ENCODE results near the gene PKP4.

The PKP4 gene

DNA sequence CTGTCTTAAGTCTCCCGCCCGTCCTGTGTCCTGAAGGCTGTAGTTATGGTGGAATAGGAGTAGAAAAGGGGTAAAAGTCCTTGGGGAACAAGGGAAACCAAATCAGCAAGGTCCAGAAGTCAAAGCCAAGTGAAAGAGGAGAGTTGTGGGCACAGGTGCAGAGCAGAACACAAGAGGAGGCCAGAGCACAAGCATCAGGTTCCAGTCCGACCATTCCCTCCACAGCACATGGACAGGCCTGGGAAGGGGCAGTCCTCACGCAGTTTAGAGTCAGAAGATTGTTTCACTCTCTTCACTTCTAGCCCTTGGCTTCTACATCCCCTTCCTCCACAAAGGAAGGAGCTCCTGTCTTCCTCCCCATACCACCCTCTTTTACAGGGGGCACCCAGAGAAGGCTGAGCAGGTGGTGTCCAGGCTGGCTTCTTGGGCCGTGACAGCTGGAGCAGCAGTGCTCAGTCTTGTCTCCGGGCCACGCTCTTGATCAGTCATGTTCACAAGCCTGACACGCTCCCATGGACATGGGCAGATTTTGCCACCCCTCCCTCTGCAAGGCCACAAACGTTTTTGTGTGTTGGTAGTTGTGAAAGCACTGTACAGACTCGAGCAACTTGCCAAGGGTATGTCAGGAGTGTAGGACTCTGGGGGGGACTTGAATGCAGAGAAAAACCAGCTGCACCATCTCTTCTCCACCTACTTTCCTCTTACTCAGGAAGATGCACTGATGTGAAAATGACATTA is 199.9 kb downstream of the PKP4 start:
- DNase-seq, result no peak

- no peak for DNase-seq
Measured at GRCh38 chr2:158658396-158658795, 201.6 kb downstream of the PKP4 start.

GRCh38 chr2:158659483-158659882 is 202.7 kb downstream of the PKP4 start:
- no peak for DNase-seq

- no peak for DNase-seq
Measured at GRCh38 chr2:158661231-158661630, 204.5 kb downstream of the PKP4 start.

DNA sequence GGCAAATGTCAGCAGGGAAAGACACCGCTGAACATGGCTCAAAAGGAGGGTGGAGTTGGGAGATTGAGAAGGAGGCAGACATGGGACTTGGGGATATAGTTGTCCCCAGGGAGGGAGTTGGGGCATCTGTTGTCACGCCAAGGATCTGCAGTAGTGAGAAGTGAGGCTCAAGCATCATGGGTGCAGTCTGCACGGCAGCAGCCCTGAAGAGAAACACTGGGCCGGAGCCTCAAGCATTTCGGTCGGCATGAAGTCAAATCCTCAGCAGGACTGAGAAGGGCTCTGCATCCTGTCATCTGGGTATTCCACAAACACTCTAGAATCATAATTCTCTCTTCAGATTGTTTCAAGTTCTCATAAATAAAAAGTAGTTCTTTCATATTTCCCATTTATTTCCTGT is 205.7 kb downstream of the PKP4 start:
- DNase-seq, result no peak

GRCh38 chr2:158663796-158664195 is 207.0 kb downstream of the PKP4 start:
- DNase-seq, result no peak

GRCh38 chr2:158664987-158665386 is 208.2 kb downstream of the PKP4 start:
- DNase-seq, result no peak

GRCh38 chr2:158665536-158666302 is 209.0 kb downstream of the PKP4 start:
- no peak for DNase-seq

- DNase-seq, result no peak
Measured at GRCh38 chr2:158666969-158667368, 210.2 kb downstream of the PKP4 start.

- DNase-seq, result no peak
Measured at GRCh38 chr2:158667586-158667985, 210.8 kb downstream of the PKP4 start.

GRCh38 chr2:158668001-158668765 is 211.4 kb downstream of the PKP4 start:
- DNase-seq, result no peak

- no peak for DNase-seq
Measured at GRCh38 chr2:158670292-158670691, 213.5 kb downstream of the PKP4 start.

- DNase-seq, result no peak
Measured at GRCh38 chr2:158671360-158672245, 214.9 kb downstream of the PKP4 start.

- no peak for DNase-seq
Measured at GRCh38 chr2:158676295-158676694, 219.5 kb downstream of the PKP4 start.

DNA sequence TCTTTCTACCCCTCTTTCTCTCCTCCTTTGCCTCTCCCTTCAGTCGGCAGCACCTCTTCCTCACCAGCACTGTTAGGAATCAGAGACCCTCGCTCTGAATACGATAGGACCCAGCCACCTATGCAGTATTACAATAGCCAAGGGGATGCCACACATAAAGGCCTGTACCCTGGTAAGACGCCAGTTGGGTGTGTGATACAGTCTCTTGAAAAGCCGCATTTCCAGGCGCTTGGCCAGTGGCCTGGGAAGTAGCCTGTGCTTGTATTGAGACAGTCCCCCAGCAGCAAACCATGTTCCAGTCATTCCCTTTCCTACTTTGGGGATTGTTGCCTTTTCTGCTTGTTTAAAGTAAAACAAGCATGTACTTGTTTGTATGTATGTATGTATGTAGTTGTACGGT is 219.9 kb downstream of the PKP4 start:
- no peak for DNase-seq

DNA sequence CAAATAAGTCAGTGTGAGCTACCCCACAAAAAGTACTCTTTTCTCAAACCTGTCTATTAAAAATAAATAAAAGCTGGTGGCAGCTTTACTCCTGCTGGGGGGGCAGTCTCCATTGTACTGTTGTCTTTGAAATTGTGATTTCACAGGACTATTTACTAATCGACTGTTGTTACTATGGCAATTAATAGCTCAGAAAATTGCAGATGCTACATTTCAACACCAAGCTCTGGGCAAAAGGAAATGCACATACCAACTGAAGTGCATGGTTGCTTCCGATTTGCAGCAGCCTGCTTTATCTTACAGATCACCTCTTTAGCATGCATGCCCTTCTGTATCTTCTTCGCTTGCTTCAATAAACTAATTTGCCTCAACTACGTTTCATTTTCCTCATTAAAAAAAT is 220.8 kb downstream of the PKP4 start:
- no peak for DNase-seq

- no peak for DNase-seq
Measured at GRCh38 chr2:158681816-158682215, 225.1 kb downstream of the PKP4 start.

GRCh38 chr2:158685646-158686045 is 228.9 kb downstream of the PKP4 start:
- no peak for DNase-seq

DNA sequence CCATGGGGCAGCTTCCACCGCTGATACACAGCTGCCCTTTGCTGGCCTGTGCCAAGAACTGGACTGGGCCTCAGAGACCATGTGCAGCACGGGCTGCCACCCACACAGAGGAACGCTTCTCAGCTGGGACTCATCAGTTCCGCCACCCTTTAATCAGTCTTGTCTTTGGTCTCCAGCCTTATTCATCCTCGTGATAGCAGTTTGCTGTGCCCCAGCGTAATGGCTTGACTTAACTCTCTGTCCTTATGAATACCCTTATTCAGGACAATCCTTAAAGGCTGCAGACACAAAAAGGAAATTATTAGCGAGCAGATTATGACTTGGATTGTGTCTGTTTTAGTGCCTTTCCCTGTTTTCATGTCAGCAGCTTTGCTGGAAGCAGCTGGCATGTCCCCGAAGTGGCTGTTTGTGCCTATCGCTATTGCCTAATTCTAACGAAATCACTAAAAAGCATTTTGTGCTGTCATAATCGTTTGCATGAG is 229.5 kb downstream of the PKP4 start:
- no peak for DNase-seq

DNA sequence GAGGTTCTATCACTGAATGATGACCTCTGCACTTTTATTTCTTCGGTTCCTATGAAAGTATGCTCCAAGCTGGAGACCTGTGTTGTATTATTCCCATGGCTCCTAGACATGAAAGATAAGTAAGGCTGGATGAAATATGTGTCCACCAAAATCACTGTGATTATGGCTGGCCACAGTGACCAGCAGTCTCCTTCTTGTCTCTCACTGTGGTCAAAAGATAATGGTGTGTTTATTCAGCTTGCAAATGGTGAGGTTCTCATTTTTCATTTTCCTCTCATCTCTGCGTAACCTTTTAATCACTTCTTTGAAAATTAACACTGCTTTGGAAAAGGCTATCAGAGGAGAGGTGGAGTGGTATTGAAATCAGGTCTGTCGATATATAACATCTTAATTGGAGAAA is 230.6 kb downstream of the PKP4 start:
- no peak for DNase-seq

DNA sequence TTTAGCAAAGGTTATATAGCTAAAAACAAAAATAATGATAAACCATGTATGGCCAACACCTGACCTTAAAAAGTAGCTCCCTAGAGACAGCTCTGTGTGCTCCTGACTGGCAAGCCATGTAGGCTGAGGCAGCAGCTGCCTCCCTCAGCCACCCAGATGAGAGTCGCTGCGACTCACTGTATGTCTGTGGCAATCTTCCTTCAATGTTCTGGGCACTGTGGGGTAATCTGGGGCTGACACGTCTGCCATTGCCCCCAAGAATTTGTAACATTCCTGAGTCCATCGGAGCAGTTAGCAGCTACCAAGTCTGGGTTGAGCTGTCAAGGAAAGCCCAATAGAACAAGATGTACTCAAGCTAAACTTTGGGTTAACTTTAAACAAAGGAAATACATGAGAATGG is 232.0 kb downstream of the PKP4 start:
- DNase-seq, result no peak

DNA sequence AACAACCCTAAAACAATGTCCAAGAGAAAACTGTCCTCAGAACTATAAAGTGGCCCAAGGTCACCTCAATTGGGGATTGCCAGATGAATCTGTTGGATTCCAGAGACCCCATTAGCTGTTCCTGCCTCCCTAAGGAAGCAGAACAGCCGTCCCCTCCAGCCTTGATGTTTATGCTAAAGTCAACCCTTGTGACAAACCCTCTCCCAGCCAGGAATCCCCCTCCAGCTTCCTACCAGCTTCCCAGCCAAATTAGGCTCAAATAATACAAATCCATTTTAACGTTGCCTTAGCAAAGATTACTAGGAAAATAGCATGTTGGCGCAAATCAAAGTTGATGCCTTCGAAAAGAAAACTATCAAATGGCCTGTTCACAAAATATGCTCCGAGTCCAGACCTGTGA is 232.6 kb downstream of the PKP4 start:
- no peak for DNase-seq

All from inflammatory macrophage (primary cell).